ENCODE measurements around the gene GRM7.

The GRM7 gene

GRCh38 chr3:7385635-7386034 lies 524.7 kb downstream of the GRM7 start:
- TF ChIP-seq, protein P1, sequence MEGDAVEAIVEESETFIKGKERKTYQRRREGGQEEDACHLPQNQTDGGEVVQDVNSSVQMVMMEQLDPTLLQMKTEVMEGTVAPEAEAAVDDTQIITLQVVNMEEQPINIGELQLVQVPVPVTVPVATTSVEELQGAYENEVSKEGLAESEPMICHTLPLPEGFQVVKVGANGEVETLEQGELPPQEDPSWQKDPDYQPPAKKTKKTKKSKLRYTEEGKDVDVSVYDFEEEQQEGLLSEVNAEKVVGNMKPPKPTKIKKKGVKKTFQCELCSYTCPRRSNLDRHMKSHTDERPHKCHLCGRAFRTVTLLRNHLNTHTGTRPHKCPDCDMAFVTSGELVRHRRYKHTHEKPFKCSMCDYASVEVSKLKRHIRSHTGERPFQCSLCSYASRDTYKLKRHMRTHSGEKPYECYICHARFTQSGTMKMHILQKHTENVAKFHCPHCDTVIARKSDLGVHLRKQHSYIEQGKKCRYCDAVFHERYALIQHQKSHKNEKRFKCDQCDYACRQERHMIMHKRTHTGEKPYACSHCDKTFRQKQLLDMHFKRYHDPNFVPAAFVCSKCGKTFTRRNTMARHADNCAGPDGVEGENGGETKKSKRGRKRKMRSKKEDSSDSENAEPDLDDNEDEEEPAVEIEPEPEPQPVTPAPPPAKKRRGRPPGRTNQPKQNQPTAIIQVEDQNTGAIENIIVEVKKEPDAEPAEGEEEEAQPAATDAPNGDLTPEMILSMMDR (IDR thresholded peaks at IDR 0.05; ENCODE audit: insufficient read depth, low read depth, low read length, missing control alignments) = no peak
- H3K4me3 ChIP-seq (ENCODE audit: low read depth, low read length) = no peak overlapping the region

GRCh38 chr3:7388026-7388425 lies 527.1 kb downstream of the GRM7 start:
- no peak overlapping the region for H3K4me3 ChIP-seq (ENCODE audit: low read depth, low read length)
- TF ChIP-seq, protein P1 (IDR thresholded peaks at IDR 0.05; ENCODE audit: insufficient read depth, low read depth, low read length, missing control alignments) = no peak
- no peak for DNase-seq (ENCODE audit: low read depth)

More at GRCh38 chr3:7385635-7386034, 524.7 kb downstream of the GRM7 start:
- DNase-seq (ENCODE audit: low read depth) = no peak

DNA sequence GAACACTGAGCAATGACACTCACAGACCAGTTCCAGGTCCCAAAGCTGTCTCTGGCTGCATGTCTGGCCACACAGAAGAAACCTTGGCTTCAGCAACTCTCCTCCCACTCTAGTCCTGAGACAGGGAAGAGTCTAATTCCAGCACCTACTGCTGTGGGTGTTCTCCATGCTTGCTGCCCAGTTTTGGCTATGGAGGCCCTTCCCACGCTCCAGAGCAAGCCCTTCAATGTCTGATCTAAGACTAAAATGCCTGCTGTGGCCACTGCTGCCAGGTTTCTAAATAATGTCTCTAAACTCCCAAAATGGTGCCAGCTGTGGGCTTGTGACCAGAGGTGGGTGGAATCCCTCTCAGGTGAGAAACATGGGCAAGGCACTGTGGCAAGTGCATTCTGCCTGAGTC lies 531.3 kb downstream of the GRM7 start:
- TF ChIP-seq, protein P1 (IDR thresholded peaks at IDR 0.05; ENCODE audit: insufficient read depth, low read depth, low read length, missing control alignments) = no peak
- H3K4me3 ChIP-seq (ENCODE audit: low read depth, low read length) = no peak overlapping the region

DNA sequence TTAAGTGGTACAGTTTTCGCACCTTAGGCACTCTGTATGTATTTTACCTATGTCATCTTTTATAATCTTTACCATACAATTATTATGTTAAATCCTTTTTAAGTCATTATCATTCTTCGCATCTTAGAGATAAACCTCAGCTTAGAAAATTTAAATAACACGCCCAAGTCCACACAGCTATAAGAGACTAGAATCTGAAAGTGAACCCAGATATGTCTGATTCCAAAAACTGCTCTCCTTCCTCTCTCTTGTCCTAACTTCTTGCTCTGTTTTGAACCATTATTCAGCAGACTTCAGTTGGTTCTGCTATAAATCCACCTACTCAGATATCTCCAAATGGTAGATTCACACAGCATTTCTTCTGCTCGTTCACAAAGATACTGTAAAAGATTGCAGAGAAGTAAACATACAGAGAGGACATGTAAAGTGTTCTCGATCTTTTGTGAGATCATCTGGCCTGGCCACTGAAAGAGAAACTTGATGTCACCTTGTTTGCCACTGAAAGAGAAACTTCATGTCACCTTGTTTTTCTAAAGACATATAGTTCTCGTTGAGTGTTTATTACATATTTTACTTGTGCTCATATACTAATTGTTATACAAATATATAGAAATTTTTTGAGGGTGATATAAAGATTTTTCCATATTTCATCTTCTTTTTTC lies 533.2 kb downstream of the GRM7 start:
- TF ChIP-seq, protein P1 (IDR thresholded peaks at IDR 0.05; ENCODE audit: insufficient read depth, low read depth, low read length, missing control alignments) = no peak
- peak overlapping the region; percentile 30; the same call in 1 of the 2 replicates for H3K4me3 ChIP-seq (ENCODE audit: low read depth, low read length)

More for the DNA sequence above, 531.3 kb downstream of the GRM7 start:
- DNase-seq (ENCODE audit: low read depth) = no peak

GRCh38 chr3:7396534-7396933 lies 535.6 kb downstream of the GRM7 start:
- no peak for DNase-seq (ENCODE audit: low read depth)
- TF ChIP-seq, protein P1 (IDR thresholded peaks at IDR 0.05; ENCODE audit: insufficient read depth, low read depth, low read length, missing control alignments) = no peak
- no peak overlapping the region for H3K4me3 ChIP-seq (ENCODE audit: low read depth, low read length)

More for the DNA sequence above, 533.2 kb downstream of the GRM7 start:
- peak; percentile 62 for DNase-seq (ENCODE audit: low read depth)

GRCh38 chr3:7397097-7397496 lies 536.2 kb downstream of the GRM7 start:
- no peak for DNase-seq (ENCODE audit: low read depth)
- TF ChIP-seq, protein P1 (IDR thresholded peaks at IDR 0.05; ENCODE audit: insufficient read depth, low read depth, low read length, missing control alignments) = no peak
- H3K4me3 ChIP-seq (ENCODE audit: low read depth, low read length) = no peak overlapping the region

- TF ChIP-seq, protein P1 (IDR thresholded peaks at IDR 0.05; ENCODE audit: insufficient read depth, low read depth, low read length, missing control alignments) = no peak
- no peak for DNase-seq (ENCODE audit: low read depth)
- H3K4me3 ChIP-seq (ENCODE audit: low read depth, low read length) = no peak overlapping the region
These were observed 539.4 kb downstream of the GRM7 start for GRCh38 chr3:7400360-7400759.
